ENCODE measurements around the gene CKS1B. TPM values are rescaled to one million over a fixed set of nuclear protein-coding genes. Genes with fewer than 3 reads are reported as not detected.

CKS1B gene
- total and polyA plus RNA-seq, 9 of the 15 experiments (the other 6 are each of a cell fraction or from before 2014, with no cell fraction given), result 215 to 1,103 (median 460) TPM

DNA sequence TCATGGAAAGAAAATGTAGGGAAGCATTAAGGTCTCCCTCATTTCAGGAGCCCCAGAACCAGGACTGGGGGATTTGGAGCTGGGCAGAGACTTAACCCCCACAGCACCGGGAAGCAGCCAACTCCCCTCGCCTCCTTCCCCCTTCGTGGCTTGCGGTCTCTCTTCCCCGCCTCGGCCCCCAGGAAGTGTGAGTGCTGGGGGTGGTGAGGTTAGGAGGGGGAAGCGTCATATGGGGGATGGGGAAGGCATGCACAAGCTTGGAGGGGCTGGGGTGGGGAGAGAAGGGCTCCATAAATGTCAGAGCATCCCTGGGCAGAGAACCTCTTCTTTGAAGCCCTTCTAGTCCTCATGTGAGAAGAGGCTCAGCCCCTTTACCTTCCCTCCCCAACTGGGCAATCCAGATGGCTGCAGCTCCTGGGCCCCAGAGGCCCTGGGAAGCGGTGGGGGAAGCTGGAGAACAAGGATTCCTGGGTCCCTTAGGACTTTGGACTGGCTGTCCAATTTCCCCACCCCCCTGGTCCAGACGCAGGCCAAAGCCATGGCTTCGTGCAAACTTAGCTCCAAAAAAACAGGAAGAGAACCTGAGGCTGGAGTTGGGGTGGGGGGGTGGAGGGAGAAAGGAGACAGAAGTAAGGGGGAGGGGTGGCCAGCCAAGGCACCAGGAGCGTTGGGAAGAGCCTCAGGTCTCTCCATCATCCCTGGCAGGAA is 35.9 kb downstream of the CKS1B start:
- Histone ChIP-seq H3K4me2 (ENCODE audit: insufficient read depth, low read length) (no peak overlapping the region), H3K4me1 (replicated peaks in 1 of 2; ENCODE audit: control insufficient read depth in 2 of 2, insufficient read depth in 2 of 2, low read length in 2 of 2) (peaks cover 81 to 86% of the 10 kb centered on the region in 2 experiments), H3K36me3 (ENCODE audit: control insufficient read depth, insufficient read depth, low read length) (peaks cover 74% of the 10 kb centered on the region; the same call in 2 of the 3 replicates), H3K79me2 (ENCODE audit: control insufficient read depth, insufficient read depth, low read length) (peaks cover 82% of the 10 kb centered on the region), H3K27ac (ENCODE audit: extremely low read depth, low read depth, low read length) (no peak overlapping the region; the same call in 2 of the 3 replicates), H3K9me3 (replicated peaks; ENCODE audit: control insufficient read depth, insufficient read depth, low read depth, low read length) (no peaks in the 10 kb centered on the region), H3K27me3 (ENCODE audit: control insufficient read depth in 2 of 2, insufficient read depth in 2 of 2, low read length in 2 of 2) (no peaks in the 10 kb centered on the region), H4K20me1 (replicated peaks; ENCODE audit: control insufficient read depth, insufficient read depth, low read length) (peaks cover 3% of the 10 kb centered on the region), H2AFZ (ENCODE audit: low read depth, low read length) (no peak overlapping the region), H3K9ac (ENCODE audit: insufficient read depth in 1 of 2, low read depth in 2 of 2, low read length in 2 of 2) (peak overlapping the region in 1 of 2 experiments; percentile 85; a peak in 1 of 4 replicates), H3K9me1 (ENCODE audit: control insufficient read depth, insufficient read depth, low read length) (no peaks in the 10 kb centered on the region), H3K4me3 (no peak overlapping the region)
- BruUV-seq (replicated peaks), result no TSS peak
- FAIRE-seq (no peak), DNase-seq (ENCODE audit: extremely low read depth in 1 of 4, low spot score in 3 of 4) (no peak), ATAC-seq (no peak)
- WGBS (ENCODE audit: insufficient coverage, low coverage, missing lambda C conversion rate), result 16% methylated on average over 8 of the region's 11 CpGs
- in situ Hi-C loops (cut with MboI) (no loop called here), intact Hi-C loops (cut with micrococcal nuclease) (no loop called here)
- TF ChIP-seq FOXA3 (CRISPR knock-in tag; conservative IDR thresholded peaks at IDR 0.05 in 1 of 2, IDR thresholded peaks at IDR 0.05 in 1 of 2) (no peak), ZNF780A (CRISPR knock-in tag; IDR thresholded peaks at IDR 0.05) (no peak), HDAC6 (IDR thresholded peaks at IDR 0.05; ENCODE audit: low read depth, low read length) (no peak), ZFP36 (IDR thresholded peaks at IDR 0.05; ENCODE audit: low read depth, low read length, partially characterized antibody) (no peak), LEF1 (IDR thresholded peaks at IDR 0.05) (no peak), SPI1 (IDR thresholded peaks at IDR 0.05; ENCODE audit: borderline replicate concordance, low read depth, low read length) (peak; percentile 49; the same call in 1 of the 2 replicates), CBX1 (IDR thresholded peaks at IDR 0.05; ENCODE audit: low read depth) (no peak), PRPF4 (IDR thresholded peaks at IDR 0.05; ENCODE audit: insufficient read depth, low read depth, low read length, poor library complexity, severe bottlenecking) (no peak), MIER1 (IDR thresholded peaks at IDR 0.05; ENCODE audit: low read depth) (no peak)
- TF ChIP-seq, protein P1, sequence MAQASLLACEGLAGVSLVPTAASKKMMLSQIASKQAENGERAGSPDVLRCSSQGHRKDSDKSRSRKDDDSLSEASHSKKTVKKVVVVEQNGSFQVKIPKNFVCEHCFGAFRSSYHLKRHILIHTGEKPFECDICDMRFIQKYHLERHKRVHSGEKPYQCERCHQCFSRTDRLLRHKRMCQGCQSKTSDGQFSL (CRISPR knock-in tag; IDR thresholded peaks at IDR 0.05), result no peak
- TF ChIP-seq, protein P1 (tag; IDR thresholded peaks at IDR 0.05), result peak in 1 of 2 experiments; percentile 61; a peak in 1 of 4 replicates
- TF ChIP-seq, protein P2, sequence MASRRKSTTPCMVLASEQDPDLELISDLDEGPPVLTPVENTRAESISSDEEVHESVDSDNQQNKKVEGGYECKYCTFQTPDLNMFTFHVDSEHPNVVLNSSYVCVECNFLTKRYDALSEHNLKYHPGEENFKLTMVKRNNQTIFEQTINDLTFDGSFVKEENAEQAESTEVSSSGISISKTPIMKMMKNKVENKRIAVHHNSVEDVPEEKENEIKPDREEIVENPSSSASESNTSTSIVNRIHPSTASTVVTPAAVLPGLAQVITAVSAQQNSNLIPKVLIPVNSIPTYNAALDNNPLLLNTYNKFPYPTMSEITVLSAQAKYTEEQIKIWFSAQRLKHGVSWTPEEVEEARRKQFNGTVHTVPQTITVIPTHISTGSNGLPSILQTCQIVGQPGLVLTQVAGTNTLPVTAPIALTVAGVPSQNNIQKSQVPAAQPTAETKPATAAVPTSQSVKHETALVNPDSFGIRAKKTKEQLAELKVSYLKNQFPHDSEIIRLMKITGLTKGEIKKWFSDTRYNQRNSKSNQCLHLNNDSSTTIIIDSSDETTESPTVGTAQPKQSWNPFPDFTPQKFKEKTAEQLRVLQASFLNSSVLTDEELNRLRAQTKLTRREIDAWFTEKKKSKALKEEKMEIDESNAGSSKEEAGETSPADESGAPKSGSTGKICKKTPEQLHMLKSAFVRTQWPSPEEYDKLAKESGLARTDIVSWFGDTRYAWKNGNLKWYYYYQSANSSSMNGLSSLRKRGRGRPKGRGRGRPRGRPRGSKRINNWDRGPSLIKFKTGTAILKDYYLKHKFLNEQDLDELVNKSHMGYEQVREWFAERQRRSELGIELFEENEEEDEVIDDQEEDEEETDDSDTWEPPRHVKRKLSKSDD (conservative IDR thresholded peaks at IDR 0.05; ENCODE audit: low read length), result no peak
- CTCF ChIA-PET (ENCODE audit: low intra/inter-chr PET ratio), result no interaction called here
- POLR2A ChIA-PET, result interaction anchor here (0.7 to 1.3 kb wide), 2 partner anchors 9 to 41 kb away, joined by 5 read pairs; partner anchors contain the start of gene ADAM15
